Dedifferentiated amniotic fluid mesenchymal stem cell (primary cell): ENCODE data around the gene FGD5.

Experiments used
- DNase-seq: peaks from one replicate; pipeline ENCODE4 v3.0.0-alpha.2; 2016; ENCODE audit errors: extremely low spot score

The FGD5 gene

GRCh38 chr3:14787630-14788029, 31.1 kb upstream of the FGD5 start:
- DNase-seq = no peak

GRCh38 chr3:14788644-14789043, 30.1 kb upstream of the FGD5 start:
- DNase-seq = no peak

- DNase-seq = no peak
Measured at GRCh38 chr3:14789221-14789620, 29.5 kb upstream of the FGD5 start.

GRCh38 chr3:14789640-14790285, 29.0 kb upstream of the FGD5 start:
- DNase-seq = no peak

DNA sequence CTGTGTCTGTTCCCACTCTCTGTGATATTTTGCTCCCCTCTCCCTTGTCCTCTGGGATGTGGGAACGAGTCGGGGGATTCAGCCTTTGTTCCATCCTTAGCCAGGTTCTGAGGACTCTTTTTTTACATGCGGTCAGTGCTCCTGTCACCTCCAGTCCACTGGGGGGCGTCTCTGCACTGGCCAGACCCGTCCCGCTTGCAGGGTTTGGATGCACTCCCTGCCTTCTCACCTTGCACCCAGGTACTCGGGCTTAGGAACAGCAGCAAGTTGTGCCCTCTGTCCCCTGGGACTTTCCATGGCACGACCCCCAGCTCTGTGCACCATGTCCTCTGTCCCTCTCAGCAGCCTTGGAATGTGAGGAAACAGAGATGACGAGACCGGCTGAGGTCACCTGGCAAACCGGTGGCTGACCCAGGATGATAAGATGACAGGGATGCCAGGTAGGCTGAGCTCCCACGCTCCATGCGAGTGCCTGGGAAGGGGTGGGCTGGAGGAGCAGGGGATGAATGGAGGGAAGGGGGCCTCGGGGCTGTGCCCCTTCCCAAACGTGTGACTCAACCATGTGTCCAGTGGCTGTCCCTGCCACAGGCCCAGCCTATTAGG, 27.3 kb upstream of the FGD5 start:
- DNase-seq = no peak

DNA sequence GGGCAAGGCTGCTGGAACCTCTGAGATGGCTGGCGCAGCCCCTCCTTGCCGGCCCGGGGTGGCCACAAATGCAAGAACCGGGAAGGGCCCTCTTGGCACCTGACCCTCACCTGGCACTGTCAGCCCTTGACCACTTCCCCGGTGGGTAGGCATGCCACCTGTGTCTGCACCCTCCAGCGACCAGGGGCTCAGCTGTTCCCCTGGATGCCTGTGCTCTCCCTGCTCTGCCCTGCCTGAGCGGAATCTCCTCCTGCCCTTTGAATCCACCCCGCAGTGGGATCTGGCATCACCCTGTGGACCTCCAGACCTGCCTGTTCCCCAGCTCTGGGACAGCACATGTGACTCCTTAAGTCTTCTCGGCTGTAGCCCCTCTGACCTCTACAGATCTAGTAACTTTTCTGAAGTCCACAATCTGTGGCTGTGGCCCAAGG, 26.1 kb upstream of the FGD5 start:
- DNase-seq = no peak

DNA sequence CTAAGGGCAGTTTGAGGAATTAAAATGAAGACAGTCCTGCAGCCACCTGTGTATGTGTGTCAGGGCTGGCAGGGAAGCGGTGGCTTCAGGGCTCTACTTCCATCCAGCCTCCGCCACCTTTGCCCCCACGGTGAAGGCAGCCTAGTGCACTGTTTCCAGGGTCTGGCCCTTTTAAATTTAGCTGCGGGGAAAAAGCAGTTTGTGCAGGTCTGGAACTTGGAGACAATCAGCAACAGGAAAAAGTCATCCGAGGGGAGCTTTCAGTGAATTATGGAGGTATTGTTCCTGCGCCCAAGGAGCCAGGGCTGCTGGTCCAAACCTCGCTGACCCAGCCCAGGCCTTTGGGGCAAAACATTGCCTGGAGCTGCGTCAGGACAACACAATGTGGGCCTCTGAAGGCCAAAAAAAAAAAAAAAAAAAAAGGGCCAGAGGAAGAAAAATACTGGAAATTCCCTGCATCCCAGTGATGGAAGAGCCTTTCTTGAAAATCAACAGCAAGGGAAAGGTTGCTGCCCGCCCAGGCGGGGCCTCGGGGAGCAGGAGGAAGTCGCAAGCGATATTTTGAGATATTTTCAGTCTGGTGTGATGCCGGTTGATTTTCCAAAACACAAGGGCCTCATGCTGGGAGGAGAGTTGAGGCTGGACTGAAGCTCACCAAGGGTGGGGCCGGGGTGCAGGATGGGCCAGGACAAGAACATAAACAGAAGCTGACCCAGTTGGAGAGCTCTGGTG, 25.5 kb upstream of the FGD5 start:
- no peak for DNase-seq

DNA sequence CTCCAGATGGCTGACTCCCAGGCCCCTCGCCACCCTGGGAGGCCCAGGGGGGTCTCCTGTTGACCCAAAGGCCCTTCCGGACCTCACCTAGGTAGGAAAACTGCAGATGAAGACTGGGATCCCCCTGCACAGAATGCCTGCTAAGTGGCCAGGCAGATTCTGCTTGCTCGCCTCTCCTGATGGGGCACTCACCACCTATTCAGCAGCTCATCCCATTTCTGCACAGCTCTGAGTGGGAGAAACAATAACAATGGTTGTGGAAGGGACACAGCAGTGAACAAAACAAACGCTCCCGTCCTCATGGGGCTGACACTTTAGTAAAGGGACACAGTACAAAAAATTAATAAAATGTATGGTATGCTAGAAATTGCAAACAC, 24.9 kb upstream of the FGD5 start:
- DNase-seq = no peak

GRCh38 chr3:14794435-14794834, 24.3 kb upstream of the FGD5 start:
- no peak for DNase-seq

GRCh38 chr3:14795996-14796395, 22.8 kb upstream of the FGD5 start:
- no peak for DNase-seq

- no peak for DNase-seq
Measured at GRCh38 chr3:14796403-14797077, 22.2 kb upstream of the FGD5 start.

DNA sequence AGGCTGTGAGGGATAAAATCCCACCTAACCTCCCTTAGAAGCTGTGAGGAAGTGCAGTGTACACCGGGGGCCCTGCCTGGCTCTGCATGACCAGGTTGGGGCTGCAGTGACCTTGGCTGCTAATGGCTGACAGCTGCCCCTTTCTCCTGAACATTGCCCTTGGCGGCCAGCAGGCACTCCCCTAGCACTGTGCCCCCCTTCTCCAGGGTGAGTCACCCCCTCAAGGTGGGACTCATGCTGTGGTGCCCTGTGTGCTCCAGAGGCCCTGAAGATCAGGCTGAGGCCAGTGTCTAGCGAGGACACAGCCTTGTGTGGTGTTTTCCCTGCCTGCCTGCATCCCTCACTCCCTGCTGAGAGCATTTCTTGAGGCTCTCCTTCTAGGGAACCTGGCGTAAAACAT, 21.0 kb upstream of the FGD5 start:
- no peak for DNase-seq

DNA sequence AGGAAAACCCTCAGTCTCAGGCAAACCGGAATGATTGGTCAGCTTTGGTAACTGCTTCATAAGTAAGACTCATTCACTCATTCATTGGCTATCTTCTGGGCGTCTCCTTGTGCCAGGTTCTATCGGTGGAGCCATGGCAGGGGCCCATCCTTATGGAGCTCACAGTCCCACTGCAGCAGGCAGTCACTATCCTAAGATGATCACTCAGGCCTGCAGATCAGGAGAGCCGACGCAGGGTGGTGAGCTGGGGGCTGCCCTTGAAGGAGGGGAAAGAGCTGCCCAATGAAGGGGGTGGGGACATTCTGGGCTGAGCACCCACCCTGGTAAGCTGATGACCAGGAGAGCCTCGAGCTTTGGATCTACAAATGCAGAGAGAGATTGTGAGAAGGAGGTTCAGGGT, 20.5 kb upstream of the FGD5 start:
- DNase-seq = no peak

- no peak for DNase-seq
Measured at GRCh38 chr3:14799146-14799545, 19.6 kb upstream of the FGD5 start.

DNA sequence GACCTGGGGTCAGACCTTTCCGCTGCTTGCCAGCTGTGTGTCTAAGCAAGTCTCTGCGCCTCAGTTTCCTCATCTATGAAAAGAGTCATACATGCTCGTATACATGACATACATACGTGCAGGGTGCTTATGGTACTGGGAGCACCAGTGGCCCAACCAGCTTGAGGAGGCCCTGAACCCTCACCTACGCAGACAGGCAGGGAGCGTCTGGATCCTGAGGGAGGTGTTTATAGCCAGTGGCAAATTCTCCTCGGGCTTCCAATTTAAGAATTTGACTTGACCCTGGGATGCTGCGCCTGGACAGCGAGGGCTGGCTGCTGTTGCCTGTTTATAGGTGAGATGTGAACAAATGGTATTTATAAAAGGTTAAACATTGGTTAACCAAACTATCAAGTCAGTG, 17.7 kb upstream of the FGD5 start:
- no peak for DNase-seq

DNA sequence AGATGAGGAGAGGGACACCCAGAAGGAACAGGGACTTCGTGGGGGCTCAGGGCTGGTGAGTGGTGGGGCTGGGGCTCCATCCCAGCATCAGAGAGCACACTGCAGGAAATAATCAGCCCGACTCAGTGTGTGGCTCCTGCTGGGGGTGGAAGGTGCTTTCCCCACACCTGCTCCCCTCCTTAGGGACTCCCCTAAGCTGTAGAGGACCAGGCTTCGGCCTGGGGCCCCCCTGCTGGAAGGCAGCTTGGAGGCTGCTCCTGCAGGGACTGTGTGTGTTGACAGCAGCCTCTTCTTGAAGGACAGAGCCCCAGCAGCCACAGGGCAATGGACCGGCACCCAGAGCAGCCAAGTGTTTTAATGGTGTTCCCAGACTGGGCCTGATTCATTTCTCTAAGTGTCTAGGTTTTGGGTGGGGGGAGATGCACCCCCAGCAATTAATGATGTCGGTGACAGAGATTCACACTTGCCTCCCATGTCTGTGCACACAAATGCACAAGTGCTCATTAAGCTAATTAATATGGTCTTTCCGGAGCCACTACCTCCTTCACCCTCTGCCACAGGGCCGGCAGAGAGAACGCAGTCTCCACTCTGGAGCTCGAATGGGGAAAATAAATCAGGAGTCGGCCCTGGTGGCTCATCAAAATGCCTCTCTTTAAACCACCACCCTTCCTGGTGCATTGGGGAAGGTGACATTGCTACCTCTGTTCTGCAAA, 16.9 kb upstream of the FGD5 start:
- no peak for DNase-seq

- no peak for DNase-seq
Measured at GRCh38 chr3:14802381-14802731, 16.4 kb upstream of the FGD5 start.

DNA sequence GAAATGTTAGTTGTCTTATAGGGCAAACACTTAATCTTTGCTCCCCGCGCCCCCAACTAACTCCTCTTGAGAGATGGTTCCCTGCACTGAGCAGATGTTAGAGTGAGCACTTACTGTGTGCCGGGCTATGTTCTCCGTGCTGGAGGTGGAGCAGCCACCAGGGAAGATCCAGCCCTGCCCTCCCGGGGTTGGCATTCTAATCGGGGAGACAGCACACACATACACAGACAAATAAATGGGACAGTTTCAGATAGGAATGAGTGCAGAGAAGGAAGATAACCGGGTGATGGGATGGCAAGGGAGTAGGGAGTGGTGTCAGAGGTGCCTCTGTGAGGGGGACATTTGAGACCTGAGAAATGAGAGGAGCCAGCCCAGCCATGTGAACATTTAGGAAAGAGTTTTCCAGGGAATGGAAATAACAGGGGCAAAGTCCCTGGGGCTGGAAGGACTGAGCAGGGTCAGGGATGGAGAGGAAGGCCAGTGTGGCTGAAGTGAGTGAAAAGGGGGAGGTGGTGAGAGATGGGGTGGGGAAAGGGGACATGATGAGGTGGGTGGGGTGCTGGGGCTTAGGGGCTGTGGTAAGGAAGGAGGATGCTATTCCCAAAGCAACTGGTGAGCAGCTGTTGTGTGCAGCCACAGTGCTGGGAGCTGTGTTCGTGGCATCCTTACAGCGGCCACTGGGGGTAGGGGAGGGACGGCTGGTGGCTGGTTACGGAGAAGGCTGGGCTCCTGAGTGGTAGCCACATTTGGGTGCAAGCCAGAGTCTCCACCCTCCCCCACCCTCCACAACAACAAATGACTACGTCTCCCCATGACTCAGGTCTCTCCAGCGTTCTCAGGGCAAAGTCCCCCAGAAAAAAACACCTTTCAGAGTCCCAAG, 15.4 kb upstream of the FGD5 start:
- DNase-seq = no peak

DNA sequence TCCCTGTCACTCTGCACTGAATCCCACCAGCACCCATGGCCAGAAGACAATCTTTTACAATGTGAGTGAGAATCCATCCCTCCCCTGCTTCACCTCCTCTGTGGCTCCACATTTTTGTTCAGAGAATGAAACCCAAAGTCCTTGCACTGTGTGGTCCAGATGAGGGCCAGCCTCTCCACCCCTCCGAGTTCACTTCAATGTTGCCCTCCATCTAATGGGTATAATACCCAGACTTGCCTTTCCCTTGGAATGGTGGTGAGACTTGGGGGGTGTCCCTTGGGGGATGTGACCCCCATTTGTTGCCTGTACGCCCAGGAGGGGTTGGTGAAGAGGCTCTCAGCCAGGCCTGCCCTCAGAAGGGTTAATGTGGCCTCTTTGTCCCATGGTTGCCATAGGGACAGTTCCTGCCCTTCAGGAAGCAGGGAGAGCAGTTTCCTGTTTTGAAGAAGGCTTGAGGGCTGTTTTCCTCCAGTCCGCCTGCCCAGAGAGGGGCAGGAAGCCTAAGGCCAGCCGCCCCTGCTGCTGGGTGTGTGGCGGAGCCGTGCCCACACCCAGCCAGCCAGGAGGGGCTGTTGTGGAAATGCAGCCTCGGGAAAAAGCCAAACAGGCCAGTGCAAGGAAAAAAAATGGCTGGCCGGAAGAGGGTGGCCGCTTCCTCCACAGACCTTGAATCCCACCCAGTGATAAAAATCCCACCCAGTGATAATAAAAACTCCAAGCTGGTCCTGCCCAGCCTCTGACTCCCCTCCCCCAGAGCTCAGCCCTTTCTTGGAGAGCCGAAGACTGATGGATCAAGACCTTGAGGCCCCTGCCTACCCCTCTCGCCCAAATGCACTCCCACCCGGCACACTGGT, 14.6 kb upstream of the FGD5 start:
- DNase-seq = no peak
